HG02943 (cell line): Measurements from ENCODE around the gene NEDD9.

Experiments
- ATAC-seq: cut with Tn5 transposase; IDR thresholded peaks from one replicate; pipeline ENCODE4 v1.9.1; 2021; ENCODE audit warnings: mild to moderate bottlenecking, low read depth, moderate library complexity; ENCODE audit not compliant: unreplicated experiment

Gene NEDD9

DNA sequence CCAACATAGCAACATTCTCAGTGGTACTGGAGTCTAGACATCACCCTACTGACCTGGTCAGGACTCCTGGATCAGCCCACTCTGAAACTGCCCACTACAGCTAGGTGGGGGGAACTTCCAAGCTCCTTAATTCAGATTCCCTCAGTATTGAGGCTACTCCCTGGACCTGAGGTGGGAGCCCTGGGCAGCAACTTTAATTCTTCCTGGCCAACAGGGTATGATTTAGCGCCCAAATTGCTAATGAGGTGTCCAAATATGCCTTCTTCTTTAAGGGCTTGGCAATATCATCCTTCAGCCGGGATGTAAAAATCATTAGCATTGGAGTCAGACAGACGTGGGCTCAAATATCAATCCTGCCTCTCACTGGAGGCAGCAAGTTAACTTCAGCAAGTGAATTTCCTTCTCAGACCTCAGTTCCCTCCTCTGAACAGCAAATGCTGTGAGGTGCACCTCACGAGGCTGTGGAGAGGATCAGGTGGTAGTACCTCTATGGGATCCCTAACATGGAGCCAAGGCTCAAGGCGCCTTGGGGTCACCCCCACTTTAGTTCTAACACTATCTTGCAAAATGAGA is 27.6 kb downstream of the NEDD9 start:
- no peak for ATAC-seq

DNA sequence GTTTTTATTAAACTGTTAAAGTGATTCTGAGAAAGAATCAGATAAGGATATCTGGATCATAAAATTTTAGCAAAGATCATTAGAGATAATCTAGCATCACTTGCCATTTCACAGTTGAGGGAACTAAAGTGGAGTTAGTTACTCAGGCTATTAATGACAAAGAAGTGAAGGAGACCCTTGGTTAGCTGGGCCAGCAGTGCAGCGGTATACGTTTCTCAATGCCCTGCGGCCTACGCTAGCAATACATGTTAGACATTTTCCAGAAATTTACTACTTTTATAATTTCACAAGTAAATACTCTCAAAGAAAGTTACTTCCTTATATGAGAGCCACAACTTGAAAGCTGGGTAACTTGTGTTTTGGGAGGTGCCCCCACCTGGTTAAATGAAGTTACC is 28.5 kb downstream of the NEDD9 start:
- no peak for ATAC-seq

DNA sequence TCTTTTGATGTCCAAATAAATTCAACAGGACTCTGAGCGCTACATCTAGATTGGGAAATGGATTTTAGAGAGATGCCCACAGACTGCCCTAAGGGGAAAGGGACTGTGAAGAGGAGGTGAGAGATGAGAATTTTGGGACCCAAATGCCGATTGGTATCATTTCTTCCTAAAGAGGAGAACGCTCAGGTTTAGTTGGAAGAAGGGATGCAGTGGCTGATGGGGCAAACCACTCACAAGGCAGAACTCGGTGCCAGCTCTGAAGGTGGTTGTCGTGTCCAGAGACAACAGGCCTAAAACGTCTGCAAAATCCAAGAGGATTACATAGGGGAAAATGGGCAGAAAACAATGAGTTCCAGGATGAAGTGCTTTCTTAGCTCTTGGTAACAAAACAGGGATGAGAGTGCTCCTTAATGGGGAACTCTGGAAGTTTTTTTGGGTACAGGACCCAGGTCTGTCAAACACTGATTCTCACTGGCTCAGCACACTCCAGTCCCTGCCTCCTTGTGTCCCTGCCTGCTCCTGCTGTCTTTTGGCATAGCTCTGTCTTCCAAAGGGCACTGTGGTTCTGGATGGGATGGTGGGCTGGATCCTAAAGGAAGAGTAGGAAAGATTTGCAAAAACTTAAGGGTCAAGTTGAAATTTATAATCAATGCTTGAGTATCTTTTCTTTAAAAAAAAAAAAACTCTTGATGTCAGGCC is 29.0 kb downstream of the NEDD9 start:
- ATAC-seq: no peak

DNA sequence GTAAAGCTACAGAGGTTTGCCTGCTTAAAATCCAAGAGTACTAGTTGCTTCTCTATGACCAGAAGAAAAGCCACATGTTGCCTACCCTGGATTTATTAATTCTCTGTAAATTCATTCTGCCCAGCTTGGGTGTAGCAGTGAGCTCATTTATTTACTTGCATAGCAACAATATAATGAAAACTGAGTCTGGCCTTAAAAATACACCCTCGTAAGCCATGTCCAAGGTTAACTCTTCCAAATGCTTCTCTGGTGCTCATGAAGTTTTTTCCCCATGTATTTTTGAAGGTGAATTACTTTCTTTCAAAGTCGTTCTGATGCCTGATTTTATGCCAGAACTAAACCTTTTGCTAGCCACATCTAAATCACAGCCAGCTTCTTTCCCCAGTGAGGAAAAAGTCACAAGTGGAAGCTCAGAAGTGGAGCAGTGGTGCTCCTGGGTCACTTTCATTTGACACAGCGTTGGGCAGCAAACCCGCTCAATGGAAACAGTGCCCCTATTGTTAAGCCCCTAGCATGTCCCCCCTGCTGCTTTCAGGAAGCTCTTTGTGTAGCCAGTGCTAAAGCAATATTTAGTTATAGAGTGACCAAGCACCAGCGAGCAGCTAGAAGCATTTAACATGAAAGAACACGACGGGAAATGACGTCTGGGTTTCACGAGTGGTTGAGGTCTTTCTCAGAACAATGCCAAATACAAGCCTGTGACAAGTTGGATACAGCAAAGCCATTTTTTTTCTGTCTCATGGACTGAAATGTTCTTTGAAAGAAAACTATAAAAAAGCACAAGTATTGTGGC is 29.8 kb downstream of the NEDD9 start:
- no peak for ATAC-seq

DNA sequence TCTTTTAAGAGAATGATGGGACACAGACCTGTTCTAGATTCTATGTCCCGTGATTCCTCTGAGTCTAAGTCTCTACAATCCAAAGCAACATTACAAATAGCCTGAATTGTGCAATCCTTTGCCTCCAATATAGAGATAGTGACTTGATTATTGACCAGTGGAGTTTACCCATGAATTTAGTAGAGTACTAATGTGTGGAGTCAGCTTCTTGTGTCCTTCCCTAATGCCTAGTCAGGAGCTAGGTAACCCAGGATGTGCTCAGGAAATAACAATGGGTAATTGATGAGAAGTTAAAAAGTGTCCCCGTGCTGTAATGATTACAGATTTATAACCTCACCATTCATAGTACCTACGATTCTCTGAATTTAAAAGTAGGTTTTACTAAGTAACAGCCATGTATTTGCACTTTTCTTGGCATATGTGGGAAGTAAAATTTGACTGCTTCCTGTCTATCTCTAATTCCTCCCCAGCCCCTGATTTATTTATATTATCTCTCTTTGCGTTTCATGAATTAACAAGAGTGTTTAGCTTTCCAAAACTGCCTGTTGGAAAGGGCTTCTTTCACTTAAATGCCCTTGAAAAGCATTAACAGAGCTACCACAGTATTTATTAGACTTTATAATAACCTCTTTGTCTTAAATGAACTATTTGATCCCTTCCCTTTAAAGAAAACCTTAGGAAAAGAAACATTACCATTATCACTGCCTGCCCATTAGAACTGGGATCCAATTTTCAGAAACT is 30.5 kb downstream of the NEDD9 start:
- ATAC-seq: no peak

DNA sequence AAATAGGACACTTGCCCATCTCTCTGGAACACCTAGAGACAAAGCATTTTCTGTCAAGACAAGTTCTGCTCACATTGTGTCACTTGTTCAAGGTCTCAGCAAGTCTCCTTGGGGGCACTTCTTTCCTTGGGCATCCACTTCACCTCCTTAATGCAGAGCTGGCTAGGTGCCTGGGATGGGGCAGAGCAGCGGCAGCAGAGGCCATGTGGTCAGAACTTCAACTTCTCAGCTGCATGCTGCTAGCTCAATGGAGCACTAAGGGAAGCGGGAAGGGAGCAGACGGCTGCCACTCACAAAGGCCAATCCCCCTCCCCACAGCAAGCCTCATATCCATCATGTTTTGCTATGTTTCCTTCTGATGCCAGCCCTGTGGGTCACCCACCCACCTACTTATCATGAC is 31.5 kb downstream of the NEDD9 start:
- ATAC-seq: no peak

DNA sequence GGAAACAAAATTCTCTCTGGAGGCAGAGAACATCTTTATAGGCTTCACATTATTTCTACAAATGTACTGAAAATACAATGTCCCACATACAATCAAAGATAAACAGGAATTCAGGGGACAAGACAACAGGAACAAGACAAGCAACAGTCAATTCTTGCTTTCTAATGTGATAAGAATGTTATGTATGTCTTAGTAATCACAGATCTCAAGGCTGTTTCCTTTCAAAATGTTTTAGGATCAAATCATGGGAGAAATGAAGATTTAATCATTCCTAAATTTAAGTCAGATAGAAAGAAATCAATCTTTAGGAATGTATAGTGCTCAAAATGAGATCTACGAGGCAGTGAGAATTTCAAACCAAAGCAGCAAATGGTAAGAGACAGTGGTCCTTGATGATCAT is 32.1 kb downstream of the NEDD9 start:
- ATAC-seq: no peak

DNA sequence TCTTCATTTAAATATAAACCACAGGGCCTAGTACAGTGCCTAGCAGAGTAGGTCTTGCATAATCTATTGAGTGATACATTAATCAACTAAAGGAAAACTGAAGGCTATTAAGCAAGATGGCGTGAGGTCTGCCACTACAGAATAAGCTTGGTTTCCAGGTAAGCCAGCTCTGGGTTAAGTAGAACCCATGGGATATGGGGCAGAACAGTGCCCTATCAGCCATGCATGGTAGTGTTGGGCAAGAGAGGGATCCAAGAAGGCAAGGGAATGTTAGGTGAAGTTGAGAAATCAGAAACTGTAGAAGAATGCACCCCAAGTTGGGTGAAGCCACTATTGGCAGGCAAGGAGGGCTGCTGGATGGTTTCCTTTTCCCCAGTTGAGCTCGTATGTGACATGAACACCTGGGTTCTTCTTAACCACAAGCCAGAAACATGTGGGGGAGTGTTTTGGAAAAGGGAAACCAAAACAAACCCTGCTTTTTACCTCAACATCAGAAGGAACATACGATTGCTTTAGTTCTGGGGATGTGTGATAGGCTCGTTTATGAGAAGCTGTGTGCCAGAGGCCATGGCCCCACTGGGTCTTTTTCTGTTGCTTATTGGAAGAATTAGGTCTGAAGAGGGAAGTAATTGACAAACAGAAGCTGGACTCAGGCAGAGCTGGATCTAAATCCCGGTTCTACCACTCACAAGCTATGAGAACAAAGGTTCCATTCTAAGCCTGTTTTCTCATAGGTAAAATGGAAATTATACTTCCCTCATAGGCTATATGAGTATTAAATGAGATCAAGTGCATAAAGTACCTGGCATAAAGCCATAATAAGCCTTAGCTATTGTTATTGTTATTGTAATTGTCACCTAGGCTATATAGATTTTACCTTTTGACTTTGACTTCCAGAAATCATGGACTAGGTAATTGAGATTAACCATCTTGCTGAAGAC is 33.5 kb downstream of the NEDD9 start:
- ATAC-seq: no peak

DNA sequence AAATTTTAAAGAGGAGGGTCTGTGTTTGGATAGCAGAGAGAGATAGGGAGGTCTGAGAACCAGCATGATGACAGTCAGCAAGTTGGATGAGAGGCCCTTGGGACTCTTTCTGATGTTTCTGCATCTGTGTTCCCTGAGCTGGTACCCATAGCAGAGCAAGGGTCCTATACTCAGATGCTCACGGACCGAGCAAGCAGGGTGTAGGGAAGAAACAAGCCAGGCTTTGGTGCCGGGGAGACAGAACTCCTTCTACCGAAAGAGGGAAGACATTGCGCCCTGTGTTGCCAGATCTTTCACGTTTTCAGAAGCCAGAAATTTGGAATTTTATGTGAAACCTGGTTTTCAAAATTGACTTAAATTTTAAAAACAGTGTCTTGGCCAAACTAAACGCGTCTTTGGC is 34.6 kb downstream of the NEDD9 start:
- ATAC-seq: no peak

DNA sequence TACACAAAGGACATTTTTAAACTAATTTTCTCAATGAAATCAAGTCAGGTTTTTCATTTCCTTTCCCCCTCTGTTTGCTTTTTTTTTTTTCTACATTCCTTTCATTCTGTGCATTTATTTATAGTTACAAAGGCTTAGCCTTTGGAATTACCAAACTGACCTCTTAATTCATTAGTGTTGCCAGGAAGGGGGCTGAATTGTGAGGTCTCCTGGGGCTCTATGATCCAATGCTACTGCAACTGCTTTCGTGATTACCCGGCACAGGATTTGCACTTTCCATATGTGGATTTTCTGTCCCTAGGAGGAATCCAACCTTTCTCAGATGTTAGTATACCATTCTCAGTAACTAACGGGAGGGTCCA is 35.3 kb downstream of the NEDD9 start:
- no peak for ATAC-seq

DNA sequence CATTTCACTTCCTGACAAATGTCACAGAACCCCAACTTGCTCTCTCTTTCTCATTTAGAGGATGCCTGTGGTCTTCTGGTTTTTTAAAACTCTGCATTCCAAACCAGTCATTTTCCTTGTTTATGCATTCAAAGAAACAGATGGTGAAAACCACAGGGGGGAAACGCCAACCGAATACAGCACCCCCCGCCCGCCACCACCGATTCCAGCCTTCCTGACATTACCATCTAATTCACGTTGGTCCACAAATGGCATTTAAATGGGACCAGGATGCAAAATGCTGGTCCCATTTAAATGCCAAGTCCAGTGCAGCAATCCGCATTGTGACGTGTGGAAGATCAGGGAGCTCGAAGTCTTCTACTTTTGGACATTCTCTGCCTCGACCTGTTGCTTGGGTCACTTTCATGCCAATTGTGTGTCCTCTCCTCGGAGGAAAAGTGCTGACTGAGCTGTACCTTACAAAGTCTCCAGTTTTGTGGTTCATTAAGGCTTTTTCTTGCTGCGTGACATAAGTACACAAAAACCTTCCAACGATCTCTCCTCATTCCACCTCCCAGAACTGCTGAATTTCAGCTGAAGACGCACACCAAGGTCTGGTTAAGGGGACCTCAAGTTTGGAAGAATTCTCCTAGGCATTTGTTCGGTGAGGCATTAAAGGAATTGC is 35.8 kb downstream of the NEDD9 start:
- ATAC-seq: no peak

DNA sequence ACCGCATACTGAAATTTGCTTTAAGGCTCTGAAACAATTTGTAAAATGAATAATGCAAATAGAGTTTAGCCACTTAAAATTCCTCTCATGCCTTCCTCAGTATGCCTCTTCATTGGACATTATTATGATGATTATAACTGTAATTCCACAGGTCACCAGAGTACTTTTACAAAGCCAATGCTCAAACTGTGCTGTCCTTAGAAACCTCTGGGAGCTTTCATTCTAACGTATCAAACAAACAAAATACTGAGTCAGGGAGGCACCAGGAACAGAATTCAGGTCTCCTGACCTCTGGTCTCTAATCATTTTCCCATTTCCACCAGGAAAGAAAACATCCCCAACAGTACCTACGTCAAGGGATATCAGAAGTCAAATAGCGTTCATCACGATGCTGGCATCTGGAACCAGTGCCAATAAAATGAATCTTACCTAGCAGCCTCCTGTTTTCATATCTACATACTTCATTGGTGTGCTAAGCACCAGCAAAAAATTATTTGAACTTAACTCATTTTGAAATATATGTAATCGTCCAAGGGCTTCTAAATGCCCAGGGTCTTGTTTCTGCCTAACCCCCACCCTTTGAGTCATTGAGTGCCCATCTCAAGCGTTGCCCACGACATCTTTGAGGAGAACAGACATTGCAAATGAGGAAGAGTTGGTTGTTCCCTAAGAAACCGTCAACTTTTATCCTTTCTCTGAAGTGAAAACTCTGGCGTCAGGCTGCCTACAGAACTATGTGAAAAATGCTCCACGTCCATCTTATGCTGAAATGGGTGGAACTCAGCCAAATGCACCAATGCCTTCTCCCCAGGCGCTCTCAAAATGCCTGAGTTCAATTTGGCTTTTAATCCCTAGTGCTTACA is 37.9 kb downstream of the NEDD9 start:
- ATAC-seq: no peak

DNA sequence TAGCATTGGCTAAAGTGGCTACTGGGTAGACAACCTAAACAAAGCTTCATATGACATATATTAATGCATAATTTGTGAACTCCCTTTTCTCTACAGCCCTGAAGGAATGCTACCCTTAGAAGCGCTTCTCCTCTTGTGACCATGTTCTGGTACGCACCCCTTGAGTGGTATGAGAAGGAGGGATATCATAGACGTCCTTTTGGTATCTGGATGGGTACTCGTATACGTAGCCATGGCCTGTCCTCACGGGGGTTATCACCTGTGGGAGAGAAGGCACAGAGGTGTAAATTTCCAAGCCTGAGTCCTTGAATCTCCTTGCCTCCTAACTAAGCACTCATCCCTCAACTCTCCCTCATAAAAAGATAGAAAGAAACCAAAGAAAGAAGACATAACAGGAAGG is 39.0 kb downstream of the NEDD9 start:
- no peak for ATAC-seq

DNA sequence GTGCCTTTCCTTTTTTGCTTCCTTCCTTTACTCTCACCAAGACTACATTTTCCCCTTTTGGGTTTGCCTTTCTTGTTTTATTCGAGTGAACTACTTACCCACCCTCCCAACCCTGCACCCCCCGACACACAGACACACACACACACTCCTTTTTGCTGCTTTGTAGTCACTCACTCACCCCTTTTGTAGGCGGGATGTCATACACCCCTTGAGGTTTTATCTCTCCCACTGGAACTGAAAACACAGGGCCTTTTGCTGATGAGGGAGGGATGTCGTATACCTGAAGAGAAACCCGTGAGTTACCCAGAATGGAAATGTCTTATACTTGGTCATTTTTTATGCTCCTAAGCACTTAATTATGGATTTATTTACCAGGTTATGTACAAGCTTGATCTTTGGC is 40.3 kb downstream of the NEDD9 start:
- ATAC-seq: no peak

DNA sequence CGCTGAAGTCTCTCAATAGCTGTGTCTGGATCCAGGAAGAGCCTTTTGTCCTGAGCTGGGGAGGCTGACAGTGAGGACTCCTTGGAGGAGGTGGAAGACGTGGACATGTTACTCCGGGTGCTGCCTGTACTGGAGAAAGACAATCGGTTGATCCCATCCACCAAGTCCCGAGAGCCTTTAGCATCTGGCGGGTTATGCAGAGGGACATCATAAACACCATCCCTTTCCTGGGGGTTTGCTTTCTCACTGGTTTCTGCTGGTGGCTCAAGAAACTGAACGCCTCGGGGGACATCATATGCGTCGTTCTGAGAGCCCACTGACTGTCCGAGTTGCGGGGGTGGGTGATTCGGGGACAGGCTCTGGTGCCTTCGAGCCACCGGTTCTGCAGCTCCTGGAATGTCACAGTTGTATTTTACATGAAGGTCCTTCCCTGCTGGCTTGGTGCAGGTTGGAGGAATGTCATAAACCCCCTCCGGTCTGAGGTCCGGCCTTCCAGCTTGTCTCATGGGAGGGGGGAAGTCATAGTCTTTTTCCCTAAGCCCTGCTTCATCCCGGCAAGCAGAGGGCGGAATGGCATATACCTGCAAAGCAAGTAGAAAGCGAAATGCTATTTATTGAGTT is 41.7 kb downstream of the NEDD9 start:
- no peak for ATAC-seq

DNA sequence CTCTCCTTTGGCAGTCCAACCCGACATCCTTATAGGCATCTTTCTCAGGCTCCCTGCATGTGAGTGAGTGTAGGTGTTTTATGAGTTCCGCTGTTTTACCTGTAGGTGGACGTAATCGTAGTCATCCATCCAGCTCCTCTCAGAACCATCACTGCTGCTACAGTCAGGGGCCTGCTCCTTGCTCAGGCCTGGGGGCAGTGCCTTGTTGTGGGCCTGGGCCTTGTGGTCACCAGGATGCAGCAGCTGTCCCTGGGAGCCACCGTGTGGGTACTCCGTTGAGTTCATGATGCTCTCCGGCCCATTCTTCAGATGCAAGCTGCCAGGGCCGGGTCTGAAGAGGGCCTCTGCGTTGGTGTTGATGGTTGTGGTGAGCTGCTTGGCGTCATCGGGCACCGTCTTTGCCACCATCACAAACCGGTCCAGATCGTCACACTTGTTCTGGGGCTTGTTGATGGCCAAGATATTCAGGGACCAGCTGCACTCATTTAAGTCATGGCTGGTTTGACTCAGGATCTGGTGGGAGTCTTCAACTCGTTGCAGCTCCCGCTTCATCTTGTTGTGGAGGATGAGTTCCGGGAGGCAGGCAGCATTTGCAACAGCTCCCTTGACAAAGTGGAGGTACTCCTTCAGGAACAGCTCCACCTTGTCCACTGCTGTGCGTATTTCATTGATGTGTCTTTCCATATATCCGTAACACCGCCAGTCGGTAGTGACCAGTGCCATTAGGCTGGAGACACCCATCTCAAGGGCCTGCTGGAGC is 42.4 kb downstream of the NEDD9 start:
- no peak for ATAC-seq

DNA sequence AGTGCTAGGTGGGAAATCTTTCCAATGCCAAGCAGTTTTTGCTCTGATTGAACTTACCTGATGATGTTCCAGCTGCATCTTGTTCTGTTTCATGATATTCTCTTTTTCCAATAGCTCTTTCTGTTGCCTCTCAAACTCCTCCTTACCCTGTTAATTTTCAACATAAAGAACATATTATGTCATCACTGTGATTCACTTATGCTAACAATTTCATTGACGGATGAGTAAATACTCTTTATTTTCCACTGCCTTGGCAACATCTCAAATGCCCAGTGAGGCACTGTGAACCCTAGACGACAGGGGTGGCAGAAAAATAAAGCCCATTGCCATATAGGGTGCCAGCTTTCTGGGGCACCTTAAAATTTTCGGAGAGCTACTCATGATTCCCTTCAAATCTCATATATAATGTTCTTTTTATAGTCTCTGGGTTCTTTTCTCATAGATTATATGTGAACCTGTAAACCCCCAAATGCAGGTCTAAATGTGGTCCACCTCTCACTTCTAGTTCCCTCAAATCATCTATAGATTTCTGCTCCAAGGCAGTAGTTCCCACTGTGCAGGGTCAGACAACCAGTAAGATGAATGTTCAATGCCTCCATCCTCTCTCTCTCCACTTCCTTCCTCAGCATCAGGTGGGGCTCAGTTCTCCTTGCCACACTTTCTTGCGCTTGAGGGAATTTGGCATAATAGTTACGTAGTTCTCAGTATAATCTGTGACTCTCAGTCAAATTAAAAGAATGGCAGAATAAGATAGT is 44.1 kb downstream of the NEDD9 start:
- ATAC-seq: no peak
